NCI-H1930 (cell line): ENCODE data around the gene PRKAR1B.
A peak's percentile ranks its signal among the peaks of the same experiment; 100 is the strongest.

Experiments used
- DNase-seq, 2 experiments: peaks; one replicate each; lab custom pipeline; 2025; lab: John Stamatoyannopoulos, UW

The PRKAR1B gene

DNA sequence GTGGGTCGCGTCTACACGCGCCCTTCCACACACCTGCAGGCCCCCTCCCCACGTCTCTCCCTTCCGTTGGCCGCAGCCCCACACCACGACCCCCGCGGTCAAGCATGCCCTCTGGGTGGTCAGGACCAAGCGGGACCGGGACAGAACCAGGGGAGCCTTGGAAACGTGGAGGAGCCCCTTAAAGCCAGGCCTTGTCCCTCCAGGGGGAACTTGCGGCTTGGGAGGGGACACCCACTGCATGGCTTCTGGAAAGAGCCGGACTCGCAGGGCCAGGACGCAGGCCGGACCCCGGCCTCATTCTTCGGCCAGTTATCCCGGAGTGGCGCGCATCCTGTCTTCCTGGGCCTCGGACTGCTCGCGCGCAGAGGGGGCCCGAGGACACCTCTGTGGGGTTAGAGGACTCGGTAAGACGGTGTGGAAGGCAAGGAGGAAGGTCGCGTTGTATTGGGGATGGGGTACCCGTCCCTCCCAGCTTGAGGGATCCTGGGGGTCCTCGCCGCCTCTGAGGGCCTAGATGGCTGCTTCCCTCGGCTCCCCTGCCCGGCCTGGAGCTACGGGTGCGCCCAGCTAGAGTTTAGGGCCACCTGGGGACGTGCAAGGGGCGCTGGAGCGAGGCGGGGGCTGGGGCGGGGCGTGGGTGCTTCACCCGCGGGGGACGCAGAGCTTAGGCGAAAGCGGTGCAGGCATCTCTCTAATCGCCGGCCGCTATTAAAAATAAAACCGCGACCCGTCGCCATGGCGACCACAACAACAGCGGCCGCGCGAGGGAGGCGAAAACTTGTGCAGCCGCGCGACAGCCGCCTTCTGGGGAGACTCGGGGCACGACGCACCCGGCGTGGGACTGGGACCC, 205.6 kb downstream of the PRKAR1B start:
- peak in 1 of 2 experiments; percentile 12 for DNase-seq

GRCh38 chr7:520503-521161, 206.4 kb downstream of the PRKAR1B start:
- DNase-seq = peak in 1 of 2 experiments; percentile 14

- peak in 1 of 2 experiments; percentile 34 for DNase-seq
Observed at GRCh38 chr7:519484-520390, 207.3 kb downstream of the PRKAR1B start, which contains the start of gene PDGFA. Gene PDGFA (minus strand): TSS chr7:519846. CDS start chr7:519001, 845 bp downstream.

- peak; percentile 32 to 57 for DNase-seq
Observed at GRCh38 chr7:518630-519483, 208.2 kb downstream of the PRKAR1B start.

DNA sequence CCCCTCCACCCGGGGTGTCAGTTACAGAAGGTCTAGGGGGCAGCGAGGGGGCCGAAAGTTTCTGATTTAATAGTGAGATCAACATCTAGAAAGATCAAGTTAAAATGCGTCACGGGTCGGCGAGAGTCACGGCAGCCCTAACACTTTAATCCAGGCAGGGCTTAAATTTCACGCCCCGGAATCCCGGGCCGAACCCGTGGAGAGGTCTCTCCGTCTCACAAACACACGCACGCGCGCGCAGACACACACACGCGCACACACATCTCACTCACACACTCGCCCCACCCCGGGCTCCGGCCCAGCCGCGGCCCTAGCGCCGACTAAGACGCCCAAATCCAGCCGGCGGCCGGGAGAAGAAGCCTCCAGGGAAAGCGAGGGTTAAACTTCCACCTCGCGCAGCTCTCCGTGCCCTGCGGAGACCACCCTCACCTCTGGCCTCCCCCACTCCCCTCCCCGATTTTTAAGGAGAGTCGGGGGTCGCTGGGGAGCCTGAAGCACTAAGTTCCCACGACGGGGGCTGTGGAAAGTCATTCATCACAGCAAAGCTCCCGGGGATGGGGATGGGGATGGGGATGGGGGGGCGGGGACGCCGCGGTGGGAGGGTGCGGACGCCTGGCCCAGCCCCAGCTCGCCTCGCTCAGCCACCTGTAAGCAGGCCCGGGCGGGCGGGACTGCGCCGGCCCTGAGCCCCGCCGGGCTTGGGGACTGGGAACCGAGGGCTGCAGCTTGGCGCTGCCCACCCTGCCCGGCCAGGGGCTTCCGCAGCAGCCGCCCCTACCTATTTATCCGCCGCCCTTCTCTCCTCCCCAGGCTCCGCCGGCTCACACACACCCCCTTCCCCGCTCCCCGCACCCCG, 209.1 kb downstream of the PRKAR1B start:
- no peak for DNase-seq

DNA sequence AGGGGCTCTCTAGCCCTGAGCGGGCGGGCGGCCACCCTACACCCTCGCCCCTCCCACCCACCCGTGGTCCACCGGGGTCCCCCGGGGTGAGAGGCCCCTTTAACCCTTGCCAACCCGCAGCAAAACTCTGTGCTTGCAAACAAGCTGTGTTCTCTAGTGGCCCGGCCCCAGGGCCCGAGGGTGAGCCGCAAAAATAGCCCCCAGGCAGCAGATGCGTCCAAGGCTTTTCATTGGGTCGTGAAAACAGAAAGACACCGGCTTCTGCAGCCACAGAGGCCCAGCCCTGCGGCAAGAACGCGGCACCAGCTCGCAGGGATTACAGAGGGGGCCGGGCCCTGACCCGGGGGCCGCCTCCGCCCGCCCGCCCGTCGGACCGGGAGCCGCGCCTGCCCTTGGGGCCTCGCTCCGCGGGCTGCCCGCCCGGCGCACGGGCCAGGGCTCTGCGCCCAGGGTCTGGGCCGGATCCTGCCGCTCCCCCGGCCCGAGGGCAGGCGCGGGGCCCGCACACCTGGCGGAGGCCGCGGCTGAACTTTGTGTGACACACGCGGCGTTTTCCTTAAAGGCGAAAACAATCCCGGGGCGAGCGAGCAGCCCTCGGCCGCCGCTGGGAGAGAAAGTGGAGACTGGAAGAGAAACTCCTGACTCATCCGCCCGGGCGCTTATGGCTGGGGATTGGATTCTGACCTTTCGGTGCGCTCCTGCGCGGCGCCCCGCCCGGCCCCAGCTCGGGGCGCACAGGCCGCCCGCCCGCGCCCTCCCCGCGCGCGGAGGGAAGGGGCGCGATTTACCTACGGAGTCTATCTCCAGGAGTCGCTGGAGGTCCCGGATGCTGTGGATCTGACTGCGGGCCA, 210.2 kb downstream of the PRKAR1B start:
- DNase-seq = no peak

- no peak for DNase-seq
Observed at GRCh38 chr7:516216-516605, 210.9 kb downstream of the PRKAR1B start.

DNA sequence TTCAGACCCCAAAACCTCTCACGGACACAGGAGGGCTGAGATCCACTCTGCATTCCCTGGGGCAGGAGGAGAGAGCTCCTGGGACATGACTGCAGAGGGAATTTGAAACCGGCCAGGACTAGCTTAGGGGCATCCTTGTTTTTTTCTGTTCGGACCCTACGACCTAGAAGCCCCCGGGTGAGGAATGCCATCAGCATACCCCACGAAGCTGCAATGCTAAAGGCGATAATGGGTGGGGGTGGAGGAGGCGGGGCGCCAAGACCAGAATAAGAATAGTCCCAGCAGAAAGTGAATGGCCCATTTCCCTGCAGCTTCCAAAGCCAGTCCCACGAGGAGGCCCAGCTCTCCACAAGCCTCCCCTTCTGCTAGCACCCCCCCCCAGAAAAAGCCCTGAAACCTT, 211.5 kb downstream of the PRKAR1B start:
- no peak for DNase-seq

- no peak for DNase-seq
Observed at GRCh38 chr7:514651-515598, 212.2 kb downstream of the PRKAR1B start.

GRCh38 chr7:514242-514641, 212.8 kb downstream of the PRKAR1B start:
- no peak for DNase-seq

DNA sequence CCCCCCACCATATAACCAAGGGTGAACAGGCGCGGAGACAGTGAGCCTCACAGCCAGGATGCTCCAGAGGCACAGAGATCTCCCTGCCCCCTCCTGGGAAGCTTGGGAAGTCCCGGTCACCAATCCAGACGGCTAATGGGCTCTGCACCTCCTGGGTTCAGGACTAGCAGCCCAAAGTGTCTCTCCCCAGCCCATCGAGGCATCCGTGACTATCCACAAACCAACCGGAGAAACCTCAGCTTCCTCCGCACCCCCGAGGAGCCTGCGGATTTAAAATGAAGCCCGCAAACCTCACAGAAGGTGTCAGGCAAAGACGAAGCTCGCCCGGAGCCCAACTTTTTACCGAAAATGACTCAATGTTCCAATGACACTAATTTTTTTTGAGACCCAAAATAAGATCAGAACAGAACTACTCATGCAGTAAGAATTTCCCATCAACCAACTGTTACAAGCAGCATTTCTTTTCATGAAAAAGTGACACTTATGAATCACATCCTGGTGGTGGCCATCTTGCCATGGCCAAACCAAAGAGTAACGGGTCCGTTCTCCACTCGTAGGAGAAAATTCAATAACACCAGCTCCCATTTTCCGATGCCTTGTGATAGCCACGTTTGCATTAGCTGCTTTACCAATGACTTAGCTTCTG, 213.4 kb downstream of the PRKAR1B start:
- no peak for DNase-seq

- DNase-seq = no peak
Observed at GRCh38 chr7:512541-513311, 214.4 kb downstream of the PRKAR1B start.

- no peak for DNase-seq
Observed at GRCh38 chr7:512146-512510, 215.0 kb downstream of the PRKAR1B start.

DNA sequence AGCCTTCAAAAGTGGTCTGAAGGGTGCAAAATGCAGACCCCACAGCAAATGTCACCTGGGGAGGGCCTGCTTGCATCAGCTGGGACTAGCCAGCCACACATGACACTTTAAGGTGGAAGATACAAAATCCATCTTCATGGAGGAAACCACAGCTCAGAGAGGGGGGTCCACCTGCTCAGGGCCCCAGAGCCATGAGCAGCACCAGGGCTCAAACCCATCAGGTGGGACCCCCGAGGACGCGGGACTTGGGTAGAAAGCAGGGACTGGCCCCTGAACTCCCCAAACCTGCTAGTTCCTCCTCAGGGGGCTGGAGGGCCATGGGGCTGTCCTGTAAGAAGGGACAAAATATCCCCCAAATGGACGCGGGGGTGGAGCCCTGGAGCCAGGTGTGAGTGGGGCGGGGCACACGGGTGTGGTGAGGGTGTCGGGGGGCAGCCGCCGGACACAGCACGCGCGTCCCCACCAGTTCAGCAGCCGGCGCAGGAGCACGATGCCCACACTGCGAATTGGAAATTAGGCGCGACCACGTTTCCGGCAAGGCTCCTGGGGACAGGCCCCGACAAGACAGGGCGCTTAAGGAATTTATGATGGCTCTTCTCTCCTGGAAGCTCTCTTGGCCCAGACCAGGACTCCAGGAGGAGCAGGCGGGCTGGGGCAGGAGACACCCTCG, 215.5 kb downstream of the PRKAR1B start:
- no peak for DNase-seq

GRCh38 chr7:510782-511281, 216.2 kb downstream of the PRKAR1B start:
- DNase-seq = no peak

DNA sequence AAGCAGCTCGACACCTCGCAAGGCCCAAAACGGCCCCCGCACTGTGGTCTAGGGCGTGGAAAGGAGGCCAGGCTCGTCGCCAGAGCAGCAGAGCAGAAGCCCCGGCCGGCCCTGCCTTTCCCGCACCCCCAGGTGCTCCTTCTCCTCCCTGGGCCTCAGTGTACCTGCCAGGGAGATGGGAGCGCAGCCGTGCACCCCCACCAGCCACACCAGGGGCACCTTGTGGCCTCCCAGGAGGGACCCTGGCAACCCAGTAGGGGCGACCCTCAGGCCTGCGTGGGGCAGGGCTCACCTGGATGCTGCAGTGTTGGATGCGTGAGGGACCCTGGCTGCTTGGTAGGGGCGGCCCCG, 217.0 kb downstream of the PRKAR1B start:
- DNase-seq = no peak
